HepG2 (cell line): Measurements from ENCODE around the gene OSBPL5. TPM values are rescaled to one million over a fixed set of nuclear protein-coding genes. Genes with fewer than 3 reads are reported as not detected.

Source experiments
- ATAC-seq: fragments of 200-7000 bp; cut with Tn5 transposase; 3 replicates; pipeline ENCODE4 v1.9.1; 2020; ENCODE audit warnings: mild to moderate bottlenecking, moderate library complexity
- BruUV-seq: library from RNA; stranded (reverse); fragments of 400-500 nt; replicated peaks from 2 replicates; lab custom pipeline; 2021; lab: Mats Ljungman, UMichigan
- CTCF ChIA-PET: fragments of 300-600 bp; formaldehyde crosslinking; extraction: SDS; loops from one replicate; lab custom pipeline; 2021; ENCODE audit warnings: low total read pairs, inconsistent platforms, low intra/inter-chr PET ratio; lab: Yijun Ruan, JAX
- POLR2A ChIA-PET: fragments of 350-600 bp; sonication (Branson Sonifier 250); formaldehyde crosslinking; loops from one replicate; lab custom pipeline; 2020; ENCODE audit warnings: antibody characterized with exemption, inconsistent platforms; lab: Yijun Ruan, JAX
- DNase-seq: peaks from one replicate; pipeline ENCODE4 v3.0.0-alpha.2; 2015; ENCODE audit warnings: low spot score
- FAIRE-seq: peaks from 3 replicates; lab custom pipeline; 2011; peaks lifted over from hg19 to GRCh38; lab: Jason Lieb, UNC
- H2AFZ ChIP-seq: one replicate; pipeline ENCODE4 v1.6.1; 2011; ENCODE audit warnings: low read length, inconsistent platforms
- H3K27ac ChIP-seq: fragments of 300-600 bp; 3 replicates; pipeline ENCODE4 v1.8.0; 2011; ENCODE audit warnings: mixed run types, mild to moderate bottlenecking, mixed read lengths, low read length, inconsistent platforms; ENCODE audit not compliant: insufficient read depth; ENCODE audit errors: extremely low read length
- H3K27me3 ChIP-seq, 2 experiments: fragments of 200-600 bp in 1 of 2; 2 replicates in 1 of 2; 3 replicates in 1 of 2; pipeline versions ENCODE4 v1.6.0 to v1.8.0; 2011; ENCODE audit warnings: low read length in 2 of 2, mild to moderate bottlenecking in 2 of 2, moderate library complexity in 2 of 2, inconsistent platforms in 1 of 2; ENCODE audit not compliant: insufficient read depth in 2 of 2, control insufficient read depth in 1 of 2
- H3K36me3 ChIP-seq, 2 experiments: fragments of 200-600 bp in 1 of 2; replicated peaks in 1 of 2; 2 replicates in 1 of 2; 3 replicates in 1 of 2; pipeline versions ENCODE4 v1.5.1 to v1.8.0; 2011; ENCODE audit warnings: low read length in 2 of 2, inconsistent platforms in 1 of 2; ENCODE audit not compliant: insufficient read depth in 2 of 2, control insufficient read depth in 1 of 2
- H3K4me1 ChIP-seq: 2 replicates; pipeline ENCODE4 v1.5.1; 2012; ENCODE audit warnings: low read length, inconsistent platforms; ENCODE audit not compliant: insufficient read depth
- H3K4me2 ChIP-seq: 2 replicates; pipeline ENCODE4 v1.6.0; 2011; ENCODE audit warnings: low read depth, low read length, inconsistent platforms
- H3K4me3 ChIP-seq, 3 experiments: fragments of 200-600 bp in 1 of 3; sonication (generic), shearing (Covaris generic) in 1 of 3; replicated peaks in 1 of 3; 2 replicates each; pipeline ENCODE4 v1.5.1; 2011 to 2016; ENCODE audit warnings: low read length in 3 of 3, inconsistent platforms in 2 of 3, low read depth in 2 of 3, mild to moderate bottlenecking in 2 of 3, control low read depth in 1 of 3, mixed read lengths in 1 of 3; ENCODE audit not compliant: insufficient read depth in 1 of 3
- H3K79me2 ChIP-seq: one replicate; pipeline ENCODE4 v1.6.1; 2011; ENCODE audit warnings: low read length, inconsistent platforms; ENCODE audit not compliant: insufficient read depth
- H3K9ac ChIP-seq: 2 replicates; pipeline ENCODE4 v1.6.0; 2011; ENCODE audit warnings: mild to moderate bottlenecking, low read depth, low read length, inconsistent platforms; ENCODE audit not compliant: insufficient read depth
- H3K9me3 ChIP-seq: 2 replicates; pipeline ENCODE4 v1.5.1; 2012; ENCODE audit warnings: mild to moderate bottlenecking, low read length
- H4K20me1 ChIP-seq: 2 replicates; pipeline ENCODE4 v1.6.0; 2011; ENCODE audit warnings: inconsistent platforms, mild to moderate bottlenecking, low read length, moderate library complexity; ENCODE audit not compliant: insufficient read depth
- ADNP ChIP-seq: sonication (generic); formaldehyde crosslinking; IDR thresholded peaks from 2 replicates; pipeline ENCODE4 v1.4.0; 2020; ENCODE audit warnings: missing genetic modification reagents
- ARID5B ChIP-seq: IDR thresholded peaks from 2 replicates; pipeline ENCODE4 v1.4.0; 2020; ENCODE audit warnings: mild to moderate bottlenecking, missing genetic modification reagents
- TSC22D2 ChIP-seq: sonication (generic); formaldehyde crosslinking; IDR thresholded peaks from 2 replicates; pipeline ENCODE4 v1.5.1; 2020; ENCODE audit warnings: missing genetic modification reagents, mild to moderate bottlenecking, borderline replicate concordance
- ZNF543 ChIP-seq: sonication (generic); formaldehyde crosslinking; IDR thresholded peaks from 2 replicates; pipeline ENCODE4 v1.4.0; 2020; ENCODE audit warnings: mild to moderate bottlenecking, missing genetic modification reagents
- WGBS: methylation state at CpG from one replicate; pipeline ENCODE4 v1.1.6; 2017; ENCODE audit warnings: low lambda C conversion rate; 5-methylcytosine and 5-hydroxymethylcytosine counted together
- in situ Hi-C: cut with HindIII; loops from 2 replicates; pipeline ENCODE4 v1.10.0; 2017; ENCODE audit warnings: low pct_unique_long_range_greater_than_20kb; ENCODE audit not compliant: extremely low pct_ligation_motif_present
- intact Hi-C: fragments of 100-400 bp; cut with micrococcal nuclease; formaldehyde crosslinking; loops from one replicate; pipeline ENCODE4 v1.10.0; 2022; ENCODE audit not compliant: unreplicated experiment
- polyA plus RNA-seq, 8 experiments: library from polyadenylated mRNA; depleted of rRNA in 3 of 8; stranded (reverse) in 7 of 8; unstranded in 1 of 8; fragments of >200 nt; fragmentation: Illumina TruSeq in 4 of 8; extraction: Trizol in 4 of 8; gene quantifications; 2 replicates each; pipeline versions ENCODE4 v1.2.1 to v1.2.3, GENCODE V29; 2011 to 2016; ENCODE audit warnings: low read depth in 4 of 8, missing spikeins in 1 of 8, mixed read lengths in 1 of 8; ENCODE audit not compliant: insufficient read depth in 1 of 8
- total RNA-seq, 5 experiments: library from RNA; depleted of rRNA; stranded (reverse); fragments of >200 nt; fragmentation: Illumina TruSeq; extraction: Trizol; gene quantifications; 2 replicates each; pipeline ENCODE4 v1.2.3, GENCODE V29; 2016; ENCODE audit warnings: low read depth in 1 of 5

The OSBPL5 gene
- total and polyA plus RNA-seq, 2 of the 13 experiments (the other 11 are each of a cell fraction or from before 2014, with no cell fraction given): not detected

DNA sequence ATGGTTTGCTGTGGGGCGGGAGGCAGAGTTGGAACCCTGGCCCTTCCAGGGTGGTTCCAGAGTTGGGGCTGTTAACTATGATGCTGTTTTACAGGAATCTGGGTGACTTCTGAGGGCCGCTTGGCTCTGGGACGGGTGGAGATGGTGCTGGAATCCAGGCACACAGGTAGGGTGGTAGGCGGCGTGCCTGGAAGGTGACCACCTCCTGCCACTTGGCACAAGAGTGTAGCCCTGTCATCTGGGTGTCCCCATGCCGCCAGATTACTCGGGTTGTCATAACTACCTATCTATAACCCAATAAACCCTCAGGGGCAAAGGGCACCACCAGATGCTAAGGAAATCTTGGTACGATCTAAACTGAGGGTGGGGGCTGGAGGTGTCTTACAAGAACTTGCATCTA, 109.2 kb downstream of the OSBPL5 start (continued):
- no peak for TF ChIP-seq ARID5B (CRISPR knock-in tag)
- no peak for TF ChIP-seq ZNF543 (CRISPR knock-in tag)
- no peak for TF ChIP-seq ADNP
- TF ChIP-seq, all 625 proteins: peak for 0

DNA sequence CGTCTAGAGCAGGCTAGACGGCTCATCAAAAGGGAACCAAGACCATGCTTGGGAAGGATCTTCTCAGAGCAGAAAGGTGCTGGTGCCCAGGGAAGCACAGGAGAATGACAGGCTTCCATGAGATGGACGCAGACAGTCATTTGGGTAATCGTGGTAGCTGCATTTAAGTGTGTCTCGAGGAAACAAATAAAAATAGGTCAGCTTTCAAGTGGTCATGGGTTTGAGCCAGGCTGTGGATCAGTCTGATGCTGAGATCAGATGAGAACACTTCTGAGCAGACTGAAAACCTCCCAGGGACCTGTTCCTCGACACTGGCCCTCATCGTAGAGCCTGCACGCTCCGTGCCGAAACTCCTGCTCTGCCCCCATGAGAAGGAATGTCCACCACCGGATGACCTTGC, 112.5 kb downstream of the OSBPL5 start:
- no peak for TF ChIP-seq TSC22D2
- TF ChIP-seq, all 625 proteins: peak for 0
- no peak for ATAC-seq
- Histone ChIP-seq H4K20me1 (peaks cover 40% of the 10 kb centered on the region), H3K4me3 (no peak overlapping the region), H3K79me2 (peaks cover 73% of the 10 kb centered on the region), H3K4me2 (no peak overlapping the region), H3K36me3 (peaks cover 5 to 28% of the 10 kb centered on the region in 2 experiments; a peak in 4 of 5 replicates), H3K4me1 (peaks cover 19% of the 10 kb centered on the region), H3K27me3 (no peaks in the 10 kb centered on the region; a peak in 1 of 5 replicates), H3K27ac (no peak overlapping the region), H2AFZ (no peak overlapping the region), H3K9me3 (no peaks in the 10 kb centered on the region), H3K9ac (no peak overlapping the region)
- ChIA-PET CTCF (no interaction called here), POLR2A (no interaction called here)
- DNase-seq: no peak
- FAIRE-seq: no peak
- in situ Hi-C loops: no loop called here
- intact Hi-C loops: no loop called here
- WGBS: 92% methylated on average over 7 of the region's 11 CpGs
- no TSS peak for BruUV-seq
